ENCODE results near the gene CASP12.

GRCh38 chr11:104853276-104853675 is 45.0 kb downstream of the CASP12 start:
- no peak for TF ChIP-seq POLR2A (IDR thresholded peaks at IDR 0.05)
- no peak for TF ChIP-seq POLR2AphosphoS5 (IDR thresholded peaks at IDR 0.05)

Data from breast epithelium (tissue), 3 donors.